B cell (primary cell): ENCODE data around the gene TOM1L2. TPM values are rescaled to one million over a fixed set of nuclear protein-coding genes. Genes with fewer than 3 reads are reported as not detected.

ENCODE experiments used
- ATAC-seq: fragments of 200-7000 bp; cut with Tn5 transposase; one replicate; pipeline ENCODE4 v1.10.0; 2021; ENCODE audit warnings: low read depth, mild to moderate bottlenecking, moderate number of reproducible peaks, moderate library complexity
- CTCF ChIA-PET: fragments of 350-600 bp; sonication (Branson Sonifier 250); formaldehyde crosslinking; loops from one replicate; lab custom pipeline; 2021; ENCODE audit warnings: antibody characterized with exemption, inconsistent platforms; lab: Charles Lee
- POLR2A ChIA-PET: fragments of 350-600 bp; sonication (Branson Sonifier 250); formaldehyde crosslinking; loops from one replicate; lab custom pipeline; 2021; ENCODE audit warnings: antibody characterized with exemption; lab: Charles Lee
- DNase-seq: peaks from one replicate; pipeline ENCODE4 v3.0.0; 2013
- H2AFZ ChIP-seq: 2 replicates; pipeline ENCODE4 v1.6.1; 2012; ENCODE audit warnings: mild to moderate bottlenecking, low read depth, low read length; ENCODE audit not compliant: insufficient read depth, poor library complexity, severe bottlenecking
- H3K27ac ChIP-seq, 2 donors: 1 replicate in 1 of 2; 2 replicates in 1 of 2; pipeline ENCODE4 v1.5.1; 2012 to 2013; ENCODE audit warnings: low read length in 2 of 2, mild to moderate bottlenecking in 2 of 2, moderate library complexity in 1 of 2
- H3K27me3 ChIP-seq, 4 experiments: fragments of 200-600 bp in 1 of 4; sonication (generic) in 1 of 4; replicated peaks in 1 of 4; 1 replicate in 2 of 4; 2 replicates in 2 of 4; pipeline versions ENCODE4 v1.6.1 to v1.7.0; 2013 to 2016; ENCODE audit warnings: low read length in 3 of 4, mild to moderate bottlenecking in 2 of 4, mixed read lengths in 1 of 4, moderate library complexity in 1 of 4; ENCODE audit not compliant: insufficient read depth in 4 of 4, control insufficient read depth in 3 of 4; ENCODE audit errors: control extremely low read depth in 1 of 4
- H3K36me3 ChIP-seq, 2 experiments: replicated peaks in 1 of 2; 1 replicate in 1 of 2; 2 replicates in 1 of 2; pipeline versions ENCODE4 v1.6.1 to v1.7.1; 2013; ENCODE audit warnings: low read length in 1 of 2; ENCODE audit not compliant: insufficient read depth in 2 of 2, control insufficient read depth in 1 of 2; ENCODE audit errors: control extremely low read depth in 1 of 2, extremely low read depth in 1 of 2
- H3K4me1 ChIP-seq, 2 donors: fragments of 200-600 bp in 1 of 2; sonication (generic) in 1 of 2; 1 replicate in 1 of 2; 2 replicates in 1 of 2; pipeline versions ENCODE4 v1.5.1 to v1.6.1; 2013 to 2017; ENCODE audit warnings: low read length in 2 of 2; ENCODE audit not compliant: control insufficient read depth in 2 of 2, insufficient read depth in 2 of 2
- H3K4me2 ChIP-seq: replicated peaks from 2 replicates; pipeline ENCODE3; 2012; ENCODE audit warnings: mild to moderate bottlenecking, low read depth, low read length; ENCODE audit not compliant: poor library complexity, severe bottlenecking
- H3K4me3 ChIP-seq, 5 experiments: fragments of 200-600 bp in 1 of 5; sonication (generic) in 1 of 5; 1 replicate in 3 of 5; 2 replicates in 2 of 5; pipeline versions ENCODE4 v1.5.1 to v1.7.0; 2011 to 2016; ENCODE audit warnings: low read length in 4 of 5, mild to moderate bottlenecking in 4 of 5, low read depth in 2 of 5, control low read depth in 1 of 5, moderate library complexity in 1 of 5; ENCODE audit not compliant: insufficient read depth in 1 of 5; ENCODE audit errors: control extremely low read depth in 1 of 5, extremely low read depth in 1 of 5
- H3K79me2 ChIP-seq: fragments of 200-600 bp; sonication (generic); one replicate; pipeline ENCODE4 v1.6.0; 2016; ENCODE audit warnings: low read length; ENCODE audit not compliant: control insufficient read depth, insufficient read depth
- H3K9ac ChIP-seq: fragments of 200-600 bp; sonication (generic); 2 replicates; pipeline ENCODE4 v1.6.1; 2017; ENCODE audit warnings: mild to moderate bottlenecking, low read length, moderate library complexity
- H3K9me3 ChIP-seq, 3 donors: one replicate each; pipeline versions ENCODE4 v1.6.1 to v1.7.1; 2013; ENCODE audit warnings: low read length in 2 of 3; ENCODE audit not compliant: control insufficient read depth in 2 of 3, insufficient read depth in 1 of 3; ENCODE audit errors: control extremely low read depth in 1 of 3
- H4K20me1 ChIP-seq: 2 replicates; pipeline ENCODE4 v1.6.0; 2012; ENCODE audit warnings: mild to moderate bottlenecking, low read length; ENCODE audit not compliant: insufficient read depth, control insufficient read depth, poor library complexity, severe bottlenecking
- H3K27ac Mint-ChIP-seq: one replicate; pipeline ENCODE4 v1.8.0; 2021; ENCODE audit warnings: mixed read lengths
- H3K27me3 Mint-ChIP-seq: one replicate; pipeline ENCODE4 v1.8.0; 2021; ENCODE audit warnings: mixed read lengths
- H3K4me1 Mint-ChIP-seq: one replicate; pipeline ENCODE4 v1.8.0; 2021; ENCODE audit warnings: mixed read lengths
- H3K4me3 Mint-ChIP-seq: one replicate; pipeline ENCODE4 v1.8.0; 2021; ENCODE audit warnings: mixed read lengths
- H3K9me3 Mint-ChIP-seq: one replicate; pipeline ENCODE4 v1.8.0; 2022; ENCODE audit warnings: mixed read lengths; ENCODE audit not compliant: insufficient read depth
- EZH2 ChIP-seq: IDR thresholded peaks from 2 replicates; pipeline ENCODE4 v1.6.1; 2012; ENCODE audit warnings: borderline replicate concordance, low read depth, mild to moderate bottlenecking, moderate library complexity, low read length; ENCODE audit not compliant: insufficient read depth, poor library complexity, severe bottlenecking
- WGBS: methylation state at CpG from one replicate; pipeline ENCODE4 v1.1.5; 2013; ENCODE audit warnings: missing lambda C conversion rate; ENCODE audit not compliant: insufficient coverage; 5-methylcytosine and 5-hydroxymethylcytosine counted together
- intact Hi-C: fragments of 100-400 bp; cut with micrococcal nuclease; formaldehyde crosslinking; loops from one replicate; pipeline ENCODE4 v1.10.0; 2022
- polyA plus RNA-seq: library from polyadenylated mRNA; depleted of rRNA; stranded (reverse); fragments of >200 nt; gene quantifications from 2 replicates; pipeline ENCODE4 v1.2.3, GENCODE V29; 2012
- total RNA-seq, 2 donors: library from RNA; stranded (reverse); fragments of 120-200 nt in 1 of 2; gene quantifications; 1 replicate in 1 of 2; 2 replicates in 1 of 2; pipeline versions ENCODE4 v1.2.3 to v1.2.4, GENCODE V29; 2013 to 2022
- TF ChIP-seq, protein P1 (sequence below): fragments of 200-600 bp; IDR thresholded peaks from one replicate; pipeline ENCODE4 v1.8.0; 2022; ENCODE audit warnings: antibody characterized with exemption, mild to moderate bottlenecking

The TOM1L2 gene
- total and polyA plus RNA-seq, 2 donors (not counting 1 experiment from before 2014, with no cell fraction given): 25.1 to 29.7 TPM

DNA sequence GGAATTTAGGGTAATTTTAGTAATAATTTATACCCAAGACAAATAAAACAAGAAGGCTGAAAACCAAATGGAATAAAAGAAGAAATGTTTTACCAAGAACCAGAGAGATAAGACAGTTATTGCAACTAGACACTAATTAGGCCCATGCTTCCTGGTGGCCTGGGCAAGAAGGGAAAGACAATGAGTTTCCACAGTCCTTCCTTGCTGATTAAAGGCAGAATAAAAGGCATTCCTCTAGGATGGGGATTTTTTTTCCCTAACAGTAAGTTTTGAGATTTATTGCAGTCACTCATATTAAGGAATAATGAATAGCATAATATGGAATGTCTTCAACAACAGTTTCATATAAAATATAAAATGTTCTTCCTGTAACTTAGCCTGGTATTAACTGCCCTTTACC is 41.5 kb downstream of the TOM1L2 start:
- POLR2A ChIA-PET: no interaction called here
- Histone ChIP-seq H3K27me3 (no peaks in the 10 kb centered on the region), H3K9me3 (no peaks in the 10 kb centered on the region), H3K27ac (no peak overlapping the region), H3K36me3 (no peaks in the 10 kb centered on the region), H3K9ac (no peak overlapping the region), H3K4me1 (no peaks in the 10 kb centered on the region), H3K79me2 (peaks cover 8% of the 10 kb centered on the region), H3K4me3 (no peak overlapping the region), H2AFZ (no peak overlapping the region), H4K20me1 (peaks cover 18% of the 10 kb centered on the region), H3K4me2 (no peak overlapping the region)
- TF ChIP-seq EZH2: no peak
- TF ChIP-seq, protein P1, sequence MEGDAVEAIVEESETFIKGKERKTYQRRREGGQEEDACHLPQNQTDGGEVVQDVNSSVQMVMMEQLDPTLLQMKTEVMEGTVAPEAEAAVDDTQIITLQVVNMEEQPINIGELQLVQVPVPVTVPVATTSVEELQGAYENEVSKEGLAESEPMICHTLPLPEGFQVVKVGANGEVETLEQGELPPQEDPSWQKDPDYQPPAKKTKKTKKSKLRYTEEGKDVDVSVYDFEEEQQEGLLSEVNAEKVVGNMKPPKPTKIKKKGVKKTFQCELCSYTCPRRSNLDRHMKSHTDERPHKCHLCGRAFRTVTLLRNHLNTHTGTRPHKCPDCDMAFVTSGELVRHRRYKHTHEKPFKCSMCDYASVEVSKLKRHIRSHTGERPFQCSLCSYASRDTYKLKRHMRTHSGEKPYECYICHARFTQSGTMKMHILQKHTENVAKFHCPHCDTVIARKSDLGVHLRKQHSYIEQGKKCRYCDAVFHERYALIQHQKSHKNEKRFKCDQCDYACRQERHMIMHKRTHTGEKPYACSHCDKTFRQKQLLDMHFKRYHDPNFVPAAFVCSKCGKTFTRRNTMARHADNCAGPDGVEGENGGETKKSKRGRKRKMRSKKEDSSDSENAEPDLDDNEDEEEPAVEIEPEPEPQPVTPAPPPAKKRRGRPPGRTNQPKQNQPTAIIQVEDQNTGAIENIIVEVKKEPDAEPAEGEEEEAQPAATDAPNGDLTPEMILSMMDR: no peak
- DNase-seq (no peak), ATAC-seq (no peak)
- Mint-ChIP-seq H3K9me3 (no peaks in the 10 kb centered on the region), H3K27ac (no peak overlapping the region), H3K4me3 (no peak overlapping the region), H3K27me3 (no peaks in the 10 kb centered on the region), H3K4me1 (peaks cover 4% of the 10 kb centered on the region)
- CTCF ChIA-PET: no interaction called here
- intact Hi-C loops: no loop called here

DNA sequence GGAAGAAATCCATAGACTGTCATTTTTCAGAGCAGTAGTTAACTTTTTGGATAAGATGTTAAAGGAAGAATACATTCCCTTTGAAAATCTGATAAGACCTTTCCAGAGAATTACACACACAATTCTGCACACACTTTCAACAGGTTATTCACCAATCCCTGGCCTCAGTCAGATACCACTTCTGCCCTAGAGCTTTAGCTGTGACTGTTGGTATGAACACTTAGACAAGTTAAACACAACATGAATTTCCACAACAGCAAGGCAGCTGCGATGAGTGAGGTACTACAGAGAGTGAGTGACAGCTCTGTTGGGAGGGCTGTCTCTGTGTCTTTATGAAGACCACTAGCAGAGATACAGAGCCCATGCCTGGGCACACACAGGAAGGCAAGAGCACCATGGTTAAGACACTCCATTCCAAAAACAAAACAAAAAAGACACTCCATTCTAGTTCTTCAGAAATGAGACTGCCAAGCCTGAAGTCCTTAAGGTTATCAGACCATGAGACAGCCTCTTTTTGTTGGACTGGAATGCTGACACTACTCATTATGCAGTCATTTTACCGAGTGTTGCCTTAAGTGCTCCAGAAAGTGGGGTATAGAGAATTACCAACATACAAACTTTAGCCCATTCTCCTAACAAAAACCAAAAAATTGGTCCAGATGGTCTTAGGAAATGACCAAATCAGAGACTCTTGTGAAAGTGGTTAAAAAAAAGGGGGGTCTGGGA is 42.4 kb downstream of the TOM1L2 start:
- H3K4me1 Mint-ChIP-seq: peaks cover 1% of the 10 kb centered on the region
- intact Hi-C loops: no loop called here
- no peak overlapping the region for H3K4me3 ChIP-seq
- ChIA-PET CTCF (no interaction called here), POLR2A (no interaction called here)
- DNase-seq (no peak), ATAC-seq (no peak)
- H2AFZ ChIP-seq: no peak overlapping the region
- no peaks in the 10 kb centered on the region for H3K4me1 ChIP-seq
- H4K20me1 ChIP-seq: peaks cover 18% of the 10 kb centered on the region
- TF ChIP-seq, protein P1: no peak
- no peak for TF ChIP-seq EZH2
- H3K79me2 ChIP-seq: peaks cover 8% of the 10 kb centered on the region
- no peaks in the 10 kb centered on the region for H3K27me3 ChIP-seq
- H3K9me3 ChIP-seq: no peaks in the 10 kb centered on the region
- no peak overlapping the region for H3K4me3 Mint-ChIP-seq
- no peak overlapping the region for H3K9ac ChIP-seq
- H3K36me3 ChIP-seq: no peaks in the 10 kb centered on the region
- H3K27ac ChIP-seq: no peak overlapping the region
- H3K9me3 Mint-ChIP-seq: no peaks in the 10 kb centered on the region
- no CpG with 5 or more reads among the region's 2 CpGs for whole genome bisulfite sequencing
- no peak overlapping the region for H3K27ac Mint-ChIP-seq
- no peaks in the 10 kb centered on the region for H3K27me3 Mint-ChIP-seq
- H3K4me2 ChIP-seq: no peak overlapping the region
